ENCODE results near the gene SCFD2.

The SCFD2 gene

DNA sequence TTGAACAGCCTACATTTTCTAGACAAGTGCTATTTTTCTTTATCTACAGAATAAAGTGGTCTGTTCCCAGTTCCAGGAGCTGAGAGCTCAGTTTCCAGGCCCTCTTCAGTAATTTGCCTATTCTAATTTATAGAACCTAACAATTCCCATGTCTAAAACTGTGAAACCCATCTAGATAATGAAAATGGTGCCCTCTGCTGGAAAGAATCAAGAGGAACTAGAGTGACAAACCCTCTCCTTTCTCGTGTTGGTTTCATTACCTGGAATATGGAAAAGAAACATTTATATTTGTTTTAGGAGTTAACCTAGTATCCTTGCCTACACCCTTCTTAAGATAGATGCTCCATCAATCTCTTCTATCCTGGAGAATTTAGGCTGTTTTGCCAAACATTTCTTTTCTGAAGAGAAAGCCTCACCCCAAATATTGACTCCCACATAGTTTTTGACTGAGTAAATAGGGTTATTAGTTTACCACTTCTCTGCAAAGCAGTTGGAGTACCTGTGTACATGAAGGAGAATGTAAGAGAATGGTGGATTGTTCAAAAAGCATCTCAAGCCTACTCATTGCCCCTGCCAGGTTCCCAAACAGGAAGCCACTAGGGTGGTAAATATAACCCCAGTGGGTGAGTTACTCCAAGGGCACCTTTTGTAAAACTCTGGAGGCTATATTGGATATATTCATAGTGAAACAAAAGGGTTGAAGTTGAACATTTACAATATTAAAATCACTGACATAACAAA, 382.1 kb downstream of the SCFD2 start:
- DNase-seq (ENCODE audit: low spot score): peak; percentile 53

DNA sequence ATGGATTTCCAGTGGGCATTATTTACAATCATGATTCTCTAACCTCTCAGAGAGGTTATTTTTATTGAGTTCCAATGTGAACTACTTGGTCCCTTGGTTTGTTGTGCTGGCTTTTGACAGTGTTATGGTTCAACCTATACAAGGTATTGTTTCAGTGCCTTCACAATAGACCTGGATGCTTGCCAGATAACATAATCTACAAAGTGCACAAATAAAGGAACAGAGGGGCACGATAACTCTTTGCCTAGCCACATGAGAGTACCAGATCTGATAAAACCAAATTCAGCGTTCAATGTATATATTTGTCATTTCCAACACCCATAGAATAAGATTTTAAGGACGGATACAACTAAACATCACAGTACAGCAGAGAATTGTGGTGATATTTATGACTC, 382.9 kb downstream of the SCFD2 start:
- no peak for DNase-seq (ENCODE audit: low spot score)

DNA sequence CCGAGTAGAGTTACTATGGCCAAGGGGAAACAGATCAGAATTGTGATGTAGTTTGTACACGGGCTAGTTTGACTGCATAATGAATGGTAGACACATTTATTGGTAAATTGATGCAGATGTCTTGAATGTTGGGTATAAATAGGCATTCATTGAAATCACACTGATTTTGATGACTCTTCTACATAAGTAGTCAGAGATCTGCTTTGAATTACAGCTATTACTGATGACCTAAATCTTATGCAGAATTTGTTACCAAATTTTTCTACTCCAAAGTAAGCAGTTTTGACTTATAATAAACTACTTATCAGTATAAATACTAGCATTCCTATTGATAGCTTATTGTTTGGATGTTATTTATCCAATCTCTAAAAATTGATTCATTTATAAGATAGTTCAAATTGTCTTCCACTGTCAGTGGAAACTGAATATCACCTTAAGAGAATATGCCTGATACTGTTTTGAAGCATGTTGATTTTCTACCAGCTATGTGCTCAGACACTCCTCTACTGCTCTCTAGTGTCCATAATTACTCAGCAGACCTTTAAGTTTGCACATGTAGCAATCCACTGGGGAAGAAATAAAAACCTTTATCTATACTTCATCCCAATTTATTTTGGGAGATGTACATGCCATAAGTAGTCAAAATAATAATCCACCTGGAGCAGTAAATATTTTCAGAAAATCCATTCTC, 383.5 kb downstream of the SCFD2 start:
- no peak for DNase-seq (ENCODE audit: low spot score)

DNA sequence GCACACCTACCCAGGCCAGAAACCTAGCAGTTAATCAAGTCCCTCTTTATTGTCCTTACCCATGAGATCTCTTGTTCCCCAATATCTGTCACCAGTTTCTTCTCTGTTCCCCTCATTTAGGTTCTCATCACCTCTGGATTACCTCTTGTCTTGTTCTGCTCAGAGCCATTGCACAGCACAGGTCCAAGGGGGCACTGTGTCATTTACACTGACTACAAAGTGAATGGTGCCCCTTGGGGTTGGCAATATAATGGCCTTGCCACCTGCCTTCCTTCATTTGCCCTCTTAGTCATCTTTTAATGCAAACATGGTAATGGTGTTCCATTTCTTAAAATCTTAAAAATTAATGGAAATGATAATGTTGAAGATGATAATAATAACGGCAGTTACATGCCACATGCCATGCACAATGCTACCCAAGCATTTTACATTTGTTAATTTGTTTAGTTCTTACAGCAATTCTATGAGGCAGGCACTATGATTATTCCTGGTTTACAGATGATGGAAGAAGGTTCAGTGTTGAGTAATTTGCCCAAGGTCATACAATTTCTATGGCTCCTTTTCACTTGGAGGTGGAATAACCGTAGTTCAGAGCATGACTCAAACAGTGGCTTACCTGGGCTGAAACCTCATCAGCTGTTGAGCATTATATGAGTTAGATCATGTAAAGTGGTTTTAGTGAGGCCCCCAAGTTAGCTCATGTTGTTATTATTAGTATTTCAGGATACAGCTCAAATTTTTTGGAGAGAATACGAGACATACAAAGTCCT, 385.9 kb downstream of the SCFD2 start:
- no peak for DNase-seq (ENCODE audit: low spot score)

DNA sequence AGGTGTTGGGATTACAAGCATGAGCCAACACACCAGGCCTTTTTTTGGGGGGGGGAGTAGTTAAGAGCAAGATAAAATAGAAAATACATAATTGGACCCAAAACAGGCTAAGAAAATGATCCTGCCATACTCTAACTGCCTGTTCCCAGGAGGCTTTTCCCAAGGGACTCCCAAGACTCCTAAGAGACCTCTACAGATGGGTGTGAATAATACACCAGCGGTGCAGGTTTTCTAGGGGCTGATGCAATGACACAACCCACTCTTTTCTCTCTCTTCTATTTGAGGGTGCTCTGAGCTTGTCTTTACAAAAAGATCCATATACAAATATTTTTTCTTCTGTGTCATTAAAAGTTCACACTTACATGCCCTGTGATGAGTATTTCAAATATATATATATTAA, 386.8 kb downstream of the SCFD2 start:
- no peak for DNase-seq (ENCODE audit: low spot score)

DNA sequence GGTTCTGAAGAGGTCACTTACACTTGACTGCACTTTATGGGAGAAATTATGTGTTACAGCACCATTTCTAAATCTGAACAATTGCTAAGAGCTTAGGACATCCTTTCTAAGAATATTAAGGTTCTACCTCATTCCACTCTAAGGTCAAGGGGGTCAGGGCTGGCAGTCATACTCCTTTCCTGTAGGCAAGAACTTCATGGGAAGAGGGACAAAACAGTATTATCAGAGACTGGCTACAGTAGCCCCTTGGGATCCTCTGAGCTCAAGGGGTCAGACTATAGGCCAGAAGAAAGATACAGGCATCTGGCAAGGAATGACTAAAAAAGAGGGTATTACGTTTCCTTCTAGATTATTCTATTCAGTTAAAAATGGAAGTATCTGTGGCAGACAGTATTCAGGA, 388.6 kb downstream of the SCFD2 start:
- no peak for DNase-seq (ENCODE audit: low spot score)

DNA sequence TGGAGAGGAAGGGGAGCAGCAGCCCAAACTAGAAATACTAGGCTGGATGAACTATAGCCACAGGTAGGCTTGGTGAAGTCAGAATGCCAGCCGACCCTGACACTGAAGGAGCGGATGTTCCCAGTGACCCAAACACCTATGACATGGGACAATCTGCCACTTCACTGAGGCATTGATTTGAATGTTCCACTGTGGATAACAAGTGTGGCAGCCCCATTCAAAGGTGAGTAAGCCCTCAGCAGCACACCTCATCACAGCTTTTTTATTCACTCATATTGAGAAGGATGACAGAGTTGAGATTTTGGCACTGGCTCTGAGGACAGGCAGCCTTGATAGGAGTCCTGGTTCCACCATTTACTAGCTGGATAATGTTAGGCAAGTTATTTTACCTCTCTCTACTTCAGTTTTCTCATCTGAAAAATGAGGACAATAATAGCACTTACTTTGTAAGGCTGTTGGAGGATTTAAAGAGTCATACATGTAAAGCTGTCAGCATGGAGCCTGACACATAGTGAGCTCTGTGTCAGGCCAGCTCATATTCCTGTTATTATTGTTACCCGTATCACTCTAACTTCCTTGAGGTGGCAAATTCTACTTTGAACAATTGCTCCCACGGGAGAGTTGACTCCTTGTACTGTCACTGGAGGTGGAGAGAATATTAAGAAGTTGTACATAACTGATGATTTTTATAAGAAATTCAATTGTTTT, 389.2 kb downstream of the SCFD2 start:
- peak; percentile 16 for DNase-seq (ENCODE audit: low spot score)

DNA sequence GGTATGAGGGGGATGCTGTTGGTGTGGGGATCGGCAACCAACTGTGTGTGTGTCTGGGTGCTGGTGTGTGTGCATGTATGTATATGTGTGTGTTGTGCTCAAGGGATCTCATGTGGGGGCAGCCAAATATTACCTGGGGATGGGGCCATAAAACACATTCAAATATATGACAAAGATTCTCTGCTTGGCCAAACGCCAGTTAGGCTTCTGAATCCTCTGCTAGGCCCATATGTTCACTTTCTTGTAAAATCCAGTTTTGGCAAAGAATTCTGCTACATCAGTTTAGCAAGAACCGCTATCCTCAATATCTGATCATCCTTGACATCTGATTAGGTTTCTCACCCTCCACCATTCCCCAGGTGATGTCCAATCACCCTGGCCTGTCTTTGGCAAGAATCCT, 397.2 kb downstream of the SCFD2 start:
- no peak for DNase-seq (ENCODE audit: low spot score)

DNA sequence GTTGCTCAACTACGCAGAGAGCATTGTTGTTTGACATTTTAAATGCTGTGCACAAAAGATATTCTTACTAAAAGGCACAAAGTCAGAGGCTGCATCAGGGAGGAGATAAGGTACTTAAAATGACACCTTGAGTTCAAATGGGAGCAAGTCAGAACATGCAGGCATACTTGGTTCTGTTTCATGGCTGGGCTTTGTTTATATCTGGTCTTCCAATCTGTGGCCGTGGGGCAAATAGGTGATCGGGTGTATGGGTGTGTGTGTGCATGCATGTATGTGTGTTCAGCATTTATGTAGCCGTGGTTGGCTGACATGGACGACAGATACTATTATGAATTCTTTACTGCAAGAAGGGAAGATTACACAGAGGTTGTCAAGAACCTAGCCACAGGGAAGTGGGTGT, 397.6 kb downstream of the SCFD2 start:
- DNase-seq (ENCODE audit: low spot score): no peak

DNA sequence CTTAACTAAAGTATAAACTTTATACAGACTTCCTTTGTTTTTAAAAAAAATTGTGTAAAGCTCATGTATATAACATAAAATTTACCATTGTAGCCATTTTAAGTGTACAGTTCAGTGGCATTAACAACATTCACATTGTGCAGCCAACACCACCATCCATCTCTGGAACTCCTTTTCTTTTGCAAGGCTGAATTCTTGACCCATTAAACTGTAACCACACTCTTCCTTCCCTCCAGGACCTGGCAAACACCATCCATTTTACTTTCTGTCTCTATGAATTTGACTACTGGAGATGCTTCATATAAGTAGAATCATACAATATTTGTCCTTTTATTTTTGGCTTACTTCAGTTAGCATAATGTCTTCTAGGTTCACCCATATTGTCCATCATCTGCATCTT, 399.1 kb downstream of the SCFD2 start:
- no peak for DNase-seq (ENCODE audit: low spot score)

DNA sequence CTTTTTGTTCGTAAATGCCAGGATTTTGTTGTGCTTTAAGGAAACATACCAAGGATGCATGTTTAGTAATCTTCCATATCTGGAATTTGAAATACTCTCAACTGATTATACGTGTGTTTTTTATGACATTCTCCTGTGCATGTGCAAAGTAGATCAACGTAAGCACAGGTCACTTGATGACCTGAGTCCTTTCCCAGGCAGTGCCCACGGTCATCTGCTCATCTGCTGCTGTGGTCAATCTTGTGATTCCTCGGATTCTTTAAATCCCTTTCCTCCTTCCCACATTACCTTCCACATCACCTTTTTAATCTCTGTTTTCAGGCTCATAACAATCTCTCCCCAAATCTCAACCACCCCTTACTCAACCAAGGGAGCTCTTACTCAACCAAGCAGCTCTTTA, 399.7 kb downstream of the SCFD2 start:
- no peak for DNase-seq (ENCODE audit: low spot score)

DNA sequence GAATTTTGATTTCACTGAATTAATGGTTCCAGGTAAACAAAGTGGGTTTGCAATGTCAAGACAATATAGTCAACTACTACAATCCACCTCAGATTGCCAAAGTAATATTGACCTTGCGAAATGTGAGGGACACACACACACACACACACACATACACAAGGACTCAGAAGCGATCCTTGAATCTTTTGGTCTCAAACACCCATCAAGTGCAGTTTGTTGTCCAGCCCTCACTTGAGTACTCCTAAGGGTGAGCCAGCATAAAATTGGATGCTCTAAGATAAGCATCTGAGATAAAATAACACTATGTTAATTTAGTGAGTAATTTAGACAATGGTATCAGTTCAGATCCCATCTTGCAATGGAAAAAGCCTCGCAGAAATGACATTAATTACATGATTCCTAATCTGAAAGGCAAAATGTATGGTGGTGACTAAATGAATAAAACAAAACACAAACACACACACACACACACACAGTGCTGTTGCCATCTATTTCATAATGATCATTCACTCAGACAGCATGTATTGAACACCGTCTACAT, 401.2 kb downstream of the SCFD2 start:
- DNase-seq (ENCODE audit: low spot score): no peak

DNA sequence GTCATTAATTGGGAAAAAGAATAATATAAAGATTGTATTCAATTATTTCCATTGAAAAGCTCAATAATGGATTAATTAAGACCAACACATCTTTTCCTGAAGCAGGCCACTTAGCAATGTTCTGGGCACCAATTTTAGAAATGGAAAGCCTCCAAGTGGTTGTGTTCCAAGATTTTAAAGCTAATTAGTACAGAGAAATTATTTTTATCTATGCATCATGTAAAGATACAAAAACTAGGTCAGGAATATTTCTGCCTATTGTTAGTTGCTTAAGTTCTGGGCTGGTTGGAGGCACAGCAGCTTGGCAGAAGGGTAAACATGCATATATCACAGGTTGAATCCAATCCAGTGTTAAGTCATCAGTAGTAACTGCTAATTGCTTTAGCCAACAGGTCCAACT, 401.9 kb downstream of the SCFD2 start:
- no peak for DNase-seq (ENCODE audit: low spot score)

DNA sequence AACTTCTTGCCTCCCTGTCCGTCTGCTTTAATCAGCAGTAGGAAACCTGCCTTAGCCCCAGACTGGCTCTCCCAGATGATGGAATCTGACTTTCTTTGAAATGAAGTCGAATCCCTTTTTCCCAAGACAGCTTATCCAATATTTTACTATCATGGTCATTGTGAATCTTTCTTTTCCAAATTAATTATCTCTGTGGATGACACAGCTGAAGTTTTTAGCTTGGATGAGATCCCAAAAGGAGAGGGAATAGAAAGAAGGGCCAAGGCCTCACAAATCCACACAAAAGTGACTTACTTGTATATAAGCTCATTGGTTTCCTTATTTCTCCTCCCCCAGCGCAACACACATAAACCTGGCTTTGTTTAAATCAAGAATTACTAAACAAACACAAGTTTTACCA, 403.1 kb downstream of the SCFD2 start:
- no peak for DNase-seq (ENCODE audit: low spot score)

DNA sequence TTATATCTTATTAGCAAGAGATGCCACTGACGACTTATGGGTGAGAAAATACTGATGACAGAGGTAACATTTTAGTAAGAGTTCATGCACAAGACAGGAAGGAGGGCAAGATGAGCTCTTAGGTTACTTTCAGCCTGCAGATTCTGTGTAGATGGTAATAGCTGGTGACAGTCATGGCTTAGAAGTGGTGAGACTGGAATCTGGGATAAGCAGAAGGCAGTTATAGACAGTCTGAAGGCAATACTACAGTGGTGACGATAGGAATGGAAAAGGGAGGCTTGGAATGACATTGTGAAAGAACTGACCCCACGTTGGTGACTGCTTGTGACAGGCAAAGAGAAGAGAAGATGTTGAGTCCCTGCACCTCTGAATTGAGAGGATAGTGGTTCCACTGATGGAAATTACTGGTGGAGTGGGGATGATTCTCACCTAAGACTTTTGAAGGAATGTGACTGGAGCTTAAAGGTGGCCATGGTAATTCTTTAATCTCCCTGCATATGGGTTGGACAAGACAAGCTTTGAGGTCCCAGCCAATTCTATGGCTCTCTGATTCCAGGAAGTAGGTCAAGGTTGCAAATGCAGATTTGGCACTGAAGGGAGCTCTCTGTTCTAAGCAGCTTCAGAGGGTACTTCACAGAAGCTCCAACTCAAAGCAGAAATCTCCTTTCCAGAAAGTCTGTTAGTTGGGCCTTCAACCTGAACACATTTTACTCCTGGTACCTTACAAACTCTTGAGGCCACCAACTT, 404.0 kb downstream of the SCFD2 start:
- no peak for DNase-seq (ENCODE audit: low spot score)

DNA sequence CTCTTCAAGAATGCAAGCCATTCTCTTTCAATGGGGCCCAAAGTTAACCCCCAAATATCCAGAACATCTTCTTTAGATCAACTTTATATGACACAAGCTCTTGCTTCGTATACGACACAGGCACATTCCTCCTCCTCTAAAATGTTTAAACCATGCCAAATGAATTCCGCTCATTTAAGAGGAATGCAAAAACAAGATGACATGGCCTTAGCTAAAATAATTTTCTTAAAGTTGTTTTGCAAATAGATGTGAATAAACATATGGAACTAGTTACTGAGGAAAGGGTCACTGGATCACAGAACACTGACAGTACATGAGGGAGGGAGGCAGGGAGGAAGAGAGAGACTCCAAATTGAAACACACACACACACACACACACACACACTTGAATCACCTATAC, 406.3 kb downstream of the SCFD2 start:
- DNase-seq (ENCODE audit: low spot score): no peak

DNA sequence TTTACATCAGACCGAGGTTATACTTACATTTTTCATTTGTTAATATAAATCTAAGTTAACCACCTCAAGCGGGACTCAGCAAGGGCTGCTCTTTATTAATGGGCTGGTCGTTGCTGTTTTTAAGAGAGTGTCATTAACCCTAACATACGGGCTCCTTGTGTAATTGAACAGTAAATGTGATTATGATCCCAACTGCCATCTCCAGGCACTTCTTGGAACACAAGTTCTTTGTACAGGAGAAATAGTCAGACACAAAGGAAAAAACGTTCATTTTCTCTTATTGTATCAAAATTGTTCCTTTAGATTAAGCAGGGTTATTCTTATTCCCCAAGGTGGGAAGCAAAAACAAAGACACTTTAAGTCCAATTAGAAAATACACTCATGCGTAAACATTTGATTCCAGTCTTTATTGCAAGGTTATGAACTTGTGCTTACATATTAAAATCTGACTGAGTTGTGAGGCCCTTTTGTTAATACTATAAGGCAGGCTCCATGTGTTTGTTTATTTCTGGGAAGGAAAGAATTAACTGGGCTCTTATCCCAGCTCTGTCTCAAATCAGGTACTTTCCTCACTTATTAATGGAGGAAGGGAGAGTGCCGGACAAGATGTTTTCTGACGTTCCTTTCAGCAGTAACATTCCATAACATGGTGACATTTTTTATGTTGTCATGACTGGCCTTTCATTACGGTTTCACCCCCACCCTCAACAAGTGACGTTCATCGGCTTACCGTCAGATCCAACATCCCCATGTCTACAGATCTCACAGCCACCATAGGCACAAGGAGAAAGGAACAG, 407.8 kb downstream of the SCFD2 start:
- DNase-seq (ENCODE audit: low spot score): no peak

DNA sequence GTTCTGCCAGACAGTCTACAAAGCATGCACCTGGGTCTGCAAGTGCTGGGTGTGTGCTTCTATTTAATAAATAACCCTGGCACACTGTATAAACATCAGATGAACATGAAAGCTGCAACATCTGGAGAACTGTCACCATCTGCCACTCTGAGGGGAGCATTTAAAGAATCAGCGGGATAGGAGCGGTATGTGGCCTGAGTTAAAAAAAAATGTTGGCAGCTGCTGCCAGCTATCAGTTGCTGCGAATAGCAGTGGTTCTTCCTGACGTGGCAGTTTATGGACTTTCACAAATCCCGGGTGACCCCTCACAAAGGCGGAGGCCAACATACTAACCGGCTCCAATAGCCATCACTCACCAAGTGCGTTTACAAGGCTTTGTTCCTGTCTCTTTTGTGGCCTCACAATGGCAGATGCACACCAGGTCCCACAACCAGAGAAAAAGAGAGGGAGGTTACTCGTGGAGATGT, 408.6 kb downstream of the SCFD2 start:
- DNase-seq (ENCODE audit: low spot score): no peak

DNA sequence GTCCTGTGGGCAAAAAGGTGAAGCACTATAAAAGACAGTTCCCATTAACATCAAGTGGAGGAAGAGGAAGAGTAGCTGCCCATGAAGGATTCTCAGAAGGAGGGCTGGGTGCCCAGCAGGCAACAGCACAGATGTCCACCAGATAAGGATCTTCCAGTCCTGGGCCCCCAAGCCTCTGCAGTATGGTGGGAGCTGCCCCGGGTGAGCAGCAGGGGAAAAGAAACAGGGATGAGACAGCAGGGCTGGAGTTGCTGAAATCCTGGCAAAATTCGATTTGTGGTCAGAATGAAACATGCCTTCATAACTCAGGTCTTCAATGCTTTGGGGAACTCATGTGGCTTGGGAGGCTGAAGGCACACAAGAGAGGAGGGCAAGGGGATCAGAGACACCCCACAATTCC, 409.2 kb downstream of the SCFD2 start:
- no peak for DNase-seq (ENCODE audit: low spot score)

DNA sequence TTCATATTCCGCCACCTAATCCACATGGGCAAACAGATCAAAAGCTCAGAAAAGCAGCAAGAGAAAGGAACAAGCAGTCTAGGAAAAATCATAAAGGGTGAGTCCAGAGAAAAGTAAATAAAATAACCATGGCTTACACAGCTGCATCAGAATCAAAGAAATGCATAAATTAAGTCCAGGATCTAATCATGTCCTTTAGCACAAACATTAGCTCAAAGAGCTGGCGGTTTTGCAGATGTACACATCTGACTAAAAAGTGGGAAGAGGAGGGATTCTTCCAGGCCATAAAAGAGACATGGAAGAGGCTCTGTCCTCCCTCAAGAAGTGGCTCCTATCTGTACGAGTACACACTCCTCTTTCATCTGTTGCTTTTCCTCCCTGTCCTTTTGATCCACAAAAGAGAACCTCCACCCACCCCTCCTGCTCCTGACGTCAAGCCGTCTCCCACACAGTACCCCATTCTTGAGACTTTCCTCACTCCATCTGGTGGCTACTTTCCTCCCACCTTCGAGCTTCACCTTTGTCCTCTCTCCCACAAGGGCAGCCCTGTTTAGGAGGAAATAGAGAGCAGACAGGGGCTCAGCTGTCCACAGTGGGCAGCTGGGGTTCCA, 411.2 kb downstream of the SCFD2 start:
- no peak for DNase-seq (ENCODE audit: low spot score)
